HG02852 (cell line): Measurements from ENCODE around the gene TEK.
"Not testable (repeated sequence)": the region's sequence is repeated elsewhere in the genome, so short reads cannot be mapped to it uniquely, and the experiment has no call there.

Experiments used
- ATAC-seq: cut with Tn5 transposase; IDR thresholded peaks from one replicate; pipeline ENCODE4 v1.9.1; 2021; ENCODE audit warnings: mild to moderate bottlenecking, moderate library complexity; ENCODE audit not compliant: unreplicated experiment

The TEK gene

GRCh38 chr9:27210588-27210987, 101.6 kb downstream of the TEK start:
- ATAC-seq: no peak

- no peak for ATAC-seq
Observed at GRCh38 chr9:27212191-27212590, 103.2 kb downstream of the TEK start.

GRCh38 chr9:27212621-27213020, 103.6 kb downstream of the TEK start:
- no peak for ATAC-seq

GRCh38 chr9:27227192-27227591, 118.2 kb downstream of the TEK start:
- ATAC-seq: no peak

GRCh38 chr9:27239648-27240047, 130.6 kb downstream of the TEK start:
- ATAC-seq: not testable (repeated sequence)

- ATAC-seq: peak; percentile 64
Observed at GRCh38 chr9:27247756-27248155, 138.7 kb downstream of the TEK start.

GRCh38 chr9:27248702-27249101, 139.7 kb downstream of the TEK start:
- no peak for ATAC-seq

- no peak for ATAC-seq
Observed at GRCh38 chr9:27258662-27259061, 149.6 kb downstream of the TEK start.

- no peak for ATAC-seq
Observed at GRCh38 chr9:27260789-27261516, 151.9 kb downstream of the TEK start.

- no peak for ATAC-seq
Observed at GRCh38 chr9:27261517-27262211, 152.6 kb downstream of the TEK start.

GRCh38 chr9:27272103-27272502, 163.1 kb downstream of the TEK start:
- ATAC-seq: no peak

- no peak for ATAC-seq
Observed at GRCh38 chr9:27273186-27273585, 164.2 kb downstream of the TEK start.

GRCh38 chr9:27276193-27277030, 167.4 kb downstream of the TEK start:
- ATAC-seq: no peak

GRCh38 chr9:27278374-27278773, 169.3 kb downstream of the TEK start:
- ATAC-seq: no peak

- ATAC-seq: no peak
Observed at GRCh38 chr9:27279611-27280010, 170.6 kb downstream of the TEK start.
